NOMO-1 (cell line): ENCODE data around the gene RXFP1.
A peak's percentile ranks its signal among the peaks of the same experiment; 100 is the strongest.

Experiments used
- DNase-seq, 2 experiments: peaks; one replicate each; lab custom pipeline; 2025; ENCODE audit not compliant: unreplicated experiment in 2 of 2; lab: John Stamatoyannopoulos, UW

RXFP1 gene

GRCh38 chr4:158540125-158540907 is 18.6 kb downstream of the RXFP1 start:
- DNase-seq = no peak

- DNase-seq = no peak
These were observed 19.8 kb downstream of the RXFP1 start for GRCh38 chr4:158541506-158541905.

DNA sequence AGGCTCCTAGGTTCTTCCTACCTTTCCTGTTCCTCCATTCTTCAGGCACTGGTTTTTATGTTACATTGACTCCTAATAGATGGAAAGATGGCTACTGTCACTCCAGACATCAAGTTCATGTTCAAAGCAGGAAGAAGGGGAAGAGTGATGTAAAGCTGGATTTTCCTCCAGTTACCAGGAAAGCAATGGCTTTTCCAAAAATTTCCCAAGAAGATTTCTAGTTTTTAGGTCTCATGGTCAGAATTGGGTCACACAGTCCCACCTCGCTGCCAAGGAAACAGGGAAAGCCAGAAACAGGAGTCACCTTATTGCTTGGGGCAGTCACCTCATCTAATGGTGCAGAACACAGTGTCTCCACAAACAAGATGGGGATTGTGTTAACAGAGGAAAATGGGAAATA is 21.5 kb downstream of the RXFP1 start:
- no peak for DNase-seq

DNA sequence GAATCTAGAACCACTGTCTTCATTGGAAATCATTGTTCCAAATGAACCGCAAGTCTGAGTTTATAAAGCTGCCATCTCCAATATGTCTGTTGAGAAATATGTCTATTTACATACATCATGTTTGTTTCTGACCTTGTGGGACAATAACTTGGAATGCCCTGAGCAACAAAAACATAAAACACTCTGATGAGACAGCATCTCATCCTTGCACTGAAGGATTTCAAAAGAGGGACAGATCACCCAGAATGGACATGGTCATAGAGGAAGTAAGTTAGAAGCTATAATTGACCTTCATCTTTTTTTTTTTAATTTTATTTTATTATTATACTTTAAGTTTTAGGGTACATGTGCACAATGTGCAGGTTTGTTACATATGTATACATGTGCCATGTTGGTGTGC is 22.5 kb downstream of the RXFP1 start:
- no peak for DNase-seq

- DNase-seq = no peak
These were observed 31.7 kb downstream of the RXFP1 start for GRCh38 chr4:158553364-158553763.

GRCh38 chr4:158560284-158560683 is 38.6 kb downstream of the RXFP1 start:
- no peak for DNase-seq

DNA sequence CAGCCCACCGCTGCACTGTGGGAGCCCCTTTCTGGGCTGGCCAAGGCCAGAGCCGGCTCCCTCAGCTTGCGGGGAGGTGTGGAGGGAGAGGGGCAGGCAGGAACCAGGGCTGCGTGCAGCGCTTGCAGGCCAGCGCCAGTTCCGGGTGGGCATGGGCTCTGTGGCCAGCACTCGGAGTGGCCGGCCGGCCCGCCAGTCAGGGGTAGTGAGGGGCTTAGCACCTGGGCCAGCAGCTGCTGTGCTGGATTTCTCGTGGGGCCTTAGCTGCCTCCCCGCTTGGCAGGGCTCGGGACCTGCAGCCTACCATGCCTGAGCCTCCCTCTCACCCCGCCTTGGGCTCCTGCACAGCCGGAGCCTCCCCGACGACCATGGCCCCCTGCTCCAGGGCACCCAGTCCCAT is 45.2 kb downstream of the RXFP1 start:
- no peak for DNase-seq

- no peak for DNase-seq
These were observed 50.1 kb downstream of the RXFP1 start for GRCh38 chr4:158571736-158572135.

DNA sequence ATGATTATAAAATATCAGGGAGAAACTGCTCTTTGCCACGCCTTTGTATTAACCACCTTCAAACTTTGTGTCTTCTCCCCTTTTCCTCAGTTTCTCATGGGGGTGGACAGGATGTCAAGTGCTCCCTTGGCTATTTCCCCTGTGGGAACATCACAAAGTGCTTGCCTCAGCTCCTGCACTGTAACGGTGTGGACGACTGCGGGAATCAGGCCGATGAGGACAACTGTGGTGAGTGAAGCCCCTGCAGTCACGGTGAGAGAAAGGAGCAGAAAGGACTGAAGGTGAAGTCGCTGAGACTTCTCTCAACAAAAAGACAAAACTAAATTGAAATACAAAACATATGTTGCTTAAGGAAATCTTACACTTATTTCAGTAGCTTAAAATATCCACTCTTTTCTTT is 50.9 kb downstream of the RXFP1 start:
- DNase-seq = no peak

GRCh38 chr4:158578476-158578875 is 56.8 kb downstream of the RXFP1 start:
- peak in 1 of 2 experiments; percentile 5 for DNase-seq

DNA sequence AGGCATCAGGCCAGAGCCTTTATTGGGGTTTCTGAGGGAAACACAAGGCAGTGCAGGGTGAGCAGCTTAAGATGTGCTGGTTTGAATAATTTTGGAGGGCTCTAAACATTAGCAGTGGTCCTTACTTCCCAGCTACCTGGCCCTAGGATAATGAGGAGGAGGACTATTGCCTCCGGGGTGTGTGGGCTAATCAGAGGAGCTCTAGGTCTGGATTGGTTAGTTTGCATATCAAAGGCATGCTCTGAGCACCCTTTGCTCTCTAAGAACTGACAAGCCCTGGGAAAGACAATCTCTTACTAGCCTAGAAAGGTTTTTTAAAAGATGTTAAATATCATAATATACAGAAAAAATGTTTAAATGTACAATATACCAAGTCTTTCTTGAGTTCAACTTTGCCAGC is 58.4 kb downstream of the RXFP1 start:
- no peak for DNase-seq

GRCh38 chr4:158581161-158581560 is 59.5 kb downstream of the RXFP1 start:
- no peak for DNase-seq

GRCh38 chr4:158586881-158587280 is 65.2 kb downstream of the RXFP1 start:
- DNase-seq = no peak

DNA sequence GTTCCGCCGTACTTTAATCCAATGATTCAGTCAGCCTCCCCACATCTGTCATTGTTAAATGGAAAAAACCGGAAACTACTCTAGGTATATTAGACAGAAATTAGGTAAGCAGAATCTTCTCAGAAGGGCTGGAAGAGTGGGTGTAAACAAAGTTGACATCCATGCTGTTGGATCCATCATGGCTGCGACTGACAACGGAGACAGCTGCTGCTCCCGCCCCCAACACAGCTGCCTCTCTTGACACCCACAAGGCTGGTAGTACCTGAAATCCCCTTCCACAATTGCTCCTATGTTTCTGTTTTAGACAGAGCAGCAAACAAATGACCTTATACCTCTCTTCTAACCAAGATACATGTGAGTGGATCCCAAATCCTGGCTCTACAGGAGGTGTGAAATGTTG is 66.6 kb downstream of the RXFP1 start:
- DNase-seq = no peak

GRCh38 chr4:158588777-158589176 is 67.1 kb downstream of the RXFP1 start:
- DNase-seq = no peak

- DNase-seq = no peak
These were observed 68.6 kb downstream of the RXFP1 start for GRCh38 chr4:158590306-158590705.

- DNase-seq = no peak
These were observed 69.1 kb downstream of the RXFP1 start for GRCh38 chr4:158590824-158591223.

DNA sequence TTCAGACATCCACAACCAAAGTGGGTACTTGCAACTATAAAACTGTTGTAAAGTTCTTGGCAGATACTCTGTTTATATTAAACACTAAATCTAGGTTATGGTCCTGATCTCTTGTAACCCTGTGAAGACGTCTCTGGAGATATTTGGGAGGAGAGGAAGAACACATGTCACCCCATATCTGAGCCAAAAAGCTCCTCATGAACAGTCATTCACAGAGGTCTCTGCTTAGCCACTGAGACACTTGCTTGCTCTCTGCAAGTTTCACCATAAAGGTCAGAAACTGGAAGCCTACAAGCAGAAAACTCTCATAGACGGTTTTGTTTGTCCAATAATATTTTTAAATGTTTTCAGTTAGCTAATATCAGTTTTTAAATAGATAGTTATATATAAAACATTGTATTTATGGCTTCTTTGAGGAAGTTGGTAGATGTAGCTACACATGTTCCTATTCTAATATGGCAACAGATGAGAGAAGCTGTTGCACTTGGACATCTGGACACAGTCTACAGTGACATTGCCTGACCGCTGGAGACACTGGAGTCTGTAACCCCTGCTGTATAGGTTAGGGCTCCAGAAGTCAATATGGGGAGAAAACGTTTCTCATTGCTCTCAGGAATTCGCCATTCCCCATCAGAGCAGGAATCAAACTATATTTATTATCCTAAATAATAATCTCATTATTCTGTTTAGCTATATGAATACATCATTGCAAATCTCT is 76.4 kb downstream of the RXFP1 start:
- DNase-seq = no peak

GRCh38 chr4:158599150-158599549 is 77.5 kb downstream of the RXFP1 start:
- DNase-seq = peak; percentile 68 to 92

GRCh38 chr4:158599765-158600498 is 78.2 kb downstream of the RXFP1 start:
- no peak for DNase-seq

GRCh38 chr4:158604369-158604768 is 82.7 kb downstream of the RXFP1 start:
- DNase-seq = no peak

DNA sequence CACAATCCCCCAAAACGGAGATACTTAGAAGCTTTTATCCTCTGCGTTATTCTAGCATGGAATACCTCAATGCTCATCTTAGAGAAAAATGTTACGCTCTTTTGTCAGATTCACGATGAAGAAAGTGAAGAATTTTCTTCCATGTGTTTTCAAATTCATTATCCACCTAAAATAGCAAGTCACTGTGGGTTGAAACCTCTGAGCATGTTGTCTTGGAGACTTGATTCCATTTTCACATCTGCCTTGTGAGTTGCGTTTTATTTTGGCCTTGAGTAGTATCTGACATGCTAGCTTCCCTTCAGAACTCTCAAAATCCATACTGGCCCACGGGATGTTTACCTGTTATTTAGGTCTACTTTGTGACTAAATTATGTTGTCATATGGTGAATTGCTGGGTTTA is 83.7 kb downstream of the RXFP1 start:
- no peak for DNase-seq
